ENCODE data around the gene ZNF775.

- no peak for TF ChIP-seq CTCF (IDR thresholded peaks at IDR 0.05; ENCODE audit: borderline replicate concordance, extremely low read depth, low read length, poor library complexity, severe bottlenecking)
- no peak for TF ChIP-seq EZH2 (IDR thresholded peaks at IDR 0.05; ENCODE audit: borderline replicate concordance, low read depth, low read length, severe bottlenecking)
These were observed 7.8 kb upstream of the ZNF775 start for GRCh38 chr7:150371131-150371995.

Data from DND-41 (cell line).